NCI-H2227 (cell line): ENCODE measurements around the gene COL4A6.
"Not testable (repeated sequence)": the region's sequence is repeated elsewhere in the genome, so short reads cannot be mapped to it uniquely, and the experiment has no call there.

Source experiments
- DNase-seq: peaks from one replicate; lab custom pipeline; 2025; ENCODE audit not compliant: unreplicated experiment; lab: John Stamatoyannopoulos, UW

COL4A6 gene

DNA sequence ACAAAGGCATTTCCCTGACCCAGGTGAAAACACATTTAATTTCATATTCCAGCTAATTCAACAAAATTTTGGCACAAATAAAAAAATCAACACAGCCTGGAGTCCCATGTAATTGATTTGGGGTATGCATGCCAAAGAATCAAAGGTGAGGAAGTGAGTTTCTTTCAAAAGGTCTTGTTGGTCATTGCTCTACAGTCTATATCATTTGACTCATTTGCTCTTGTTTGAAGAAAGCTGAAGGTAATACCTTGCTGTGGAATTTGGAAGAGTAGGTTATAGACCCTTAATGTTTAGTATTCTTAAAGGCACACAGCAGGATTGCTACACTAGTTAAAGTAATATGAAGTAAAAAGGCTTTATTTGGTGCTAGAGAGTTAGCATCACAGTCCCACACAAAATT lies 25.4 kb downstream of the COL4A6 start:
- DNase-seq = no peak

GRCh38 chrX:108399418-108400165 lies 38.6 kb downstream of the COL4A6 start:
- DNase-seq = no peak

DNA sequence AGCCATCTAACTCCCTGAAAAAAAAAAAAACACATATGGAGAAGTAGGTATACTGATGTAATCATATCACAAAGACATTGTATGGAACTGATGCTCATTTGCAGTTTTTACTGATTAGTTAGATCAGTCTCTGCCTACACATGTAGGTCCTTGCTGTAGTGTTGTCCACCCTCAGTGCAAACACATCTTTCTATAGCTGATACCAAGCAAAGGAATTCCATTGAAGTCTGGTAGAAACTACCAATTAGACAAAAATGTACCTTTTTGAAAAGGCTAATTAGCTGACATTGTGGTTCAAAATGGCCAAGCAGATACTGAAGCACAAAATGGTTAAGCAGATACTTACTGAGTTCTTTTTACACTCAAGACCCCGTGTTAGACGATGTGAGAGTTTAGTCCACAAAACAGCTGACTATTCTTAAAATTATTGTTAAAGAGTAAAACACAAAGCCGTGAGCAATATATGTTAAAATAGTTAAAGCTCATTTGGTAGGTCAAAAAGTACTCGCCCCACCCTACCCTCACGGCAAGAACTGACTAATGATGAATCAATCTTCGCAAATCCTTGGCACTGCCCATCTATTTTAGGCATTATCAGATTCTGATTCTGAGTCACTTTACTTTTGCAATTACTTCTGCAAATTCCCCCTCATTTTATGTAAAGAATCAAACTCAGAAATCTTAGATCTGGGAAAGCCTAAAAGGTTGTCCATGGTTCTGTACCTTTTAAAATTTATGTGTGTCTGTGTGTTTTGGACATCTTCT lies 40.4 kb downstream of the COL4A6 start:
- no peak for DNase-seq

DNA sequence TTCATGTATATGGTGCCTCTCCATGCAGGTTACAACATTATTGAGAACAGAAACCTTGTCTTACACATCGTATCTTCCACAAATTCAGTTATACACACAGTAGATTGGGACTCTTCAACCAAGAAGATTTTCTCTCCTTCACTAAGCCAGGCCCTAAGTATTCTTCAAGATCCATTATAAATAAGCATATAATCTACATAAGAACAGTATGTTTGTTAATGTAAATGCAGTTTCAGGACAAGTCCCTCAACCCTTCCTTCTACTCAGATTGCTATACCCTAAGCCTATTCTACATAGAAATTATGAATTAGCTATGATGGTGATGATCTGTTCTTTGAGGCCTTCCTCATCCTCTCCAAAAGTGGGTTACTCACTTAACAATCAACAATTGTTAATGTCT lies 41.2 kb downstream of the COL4A6 start:
- DNase-seq = no peak

DNA sequence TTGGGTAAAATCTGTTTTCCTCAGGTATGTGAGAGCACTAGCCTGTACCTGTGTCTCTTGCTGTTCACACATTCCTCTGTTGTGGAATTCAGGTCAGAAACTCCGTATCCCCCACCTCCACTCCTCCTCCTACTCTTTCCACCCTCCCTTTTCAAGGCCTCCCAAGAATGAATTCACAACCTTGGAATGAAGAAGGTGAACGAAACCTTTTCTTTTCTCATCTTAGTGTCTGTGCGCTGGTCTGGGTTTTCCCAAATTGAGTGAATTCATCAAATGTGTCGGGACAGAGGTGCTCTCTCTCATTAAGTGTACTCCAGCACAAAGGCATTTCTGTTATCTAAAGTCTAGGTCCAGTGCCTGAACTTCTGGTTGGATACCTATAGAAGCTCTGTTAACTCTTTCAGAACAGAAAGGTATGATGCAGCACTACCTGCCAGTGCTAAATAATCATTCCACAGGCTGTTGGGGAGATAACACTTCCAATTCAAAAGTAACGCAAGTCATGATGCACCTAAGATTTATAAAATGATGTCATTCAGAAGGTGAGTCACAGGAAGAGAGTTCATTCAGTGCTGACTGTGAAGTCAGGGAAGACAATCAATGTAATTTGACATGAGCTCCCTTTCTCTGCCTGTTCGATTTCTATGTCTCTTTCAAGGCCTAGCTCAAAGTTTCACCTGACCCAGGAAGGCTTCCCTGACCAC lies 41.9 kb downstream of the COL4A6 start:
- DNase-seq = no peak

DNA sequence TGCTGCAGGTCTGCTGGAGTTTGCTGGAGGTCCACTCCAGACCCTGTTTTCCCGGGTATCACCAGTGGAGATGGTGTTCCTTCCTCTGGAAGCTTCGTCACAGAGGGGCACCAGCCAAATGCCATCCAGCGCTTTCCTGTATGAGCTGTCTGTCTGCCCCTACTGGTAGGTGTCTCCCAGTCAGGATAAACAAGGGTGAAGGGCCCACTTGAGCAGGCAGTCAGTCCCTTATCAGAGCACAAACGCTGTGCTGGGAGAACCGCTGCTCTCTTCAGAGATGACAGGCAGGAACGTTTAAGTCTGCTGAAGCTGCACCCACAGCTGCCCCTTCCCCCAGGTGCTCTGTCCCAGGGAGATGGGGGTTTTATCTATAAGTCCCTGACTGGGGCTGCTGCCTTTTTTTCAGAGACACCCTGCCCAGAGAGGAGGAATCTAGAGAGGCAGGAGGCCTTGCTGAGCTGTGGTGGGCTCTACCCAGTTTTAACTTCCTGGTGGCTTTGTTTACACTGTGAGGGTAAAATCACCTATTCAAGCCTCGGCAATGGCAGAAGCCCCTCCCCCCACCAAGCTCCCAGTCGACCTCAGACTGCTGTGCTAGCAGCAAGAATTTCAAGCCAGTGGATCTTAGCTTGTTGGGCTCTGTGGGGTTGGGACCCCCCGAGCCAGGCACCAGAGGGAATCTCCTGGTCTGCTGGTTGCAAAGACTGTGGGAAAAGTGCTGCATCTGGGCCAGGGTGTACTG lies 47.1 kb downstream of the COL4A6 start:
- not testable (repeated sequence) for DNase-seq

GRCh38 chrX:108384783-108385182 lies 53.4 kb downstream of the COL4A6 start:
- no peak for DNase-seq

GRCh38 chrX:108380222-108380621 lies 58.0 kb downstream of the COL4A6 start:
- DNase-seq = no peak

- not testable (repeated sequence) for DNase-seq
These were observed 61.4 kb downstream of the COL4A6 start for GRCh38 chrX:108376821-108377220.

DNA sequence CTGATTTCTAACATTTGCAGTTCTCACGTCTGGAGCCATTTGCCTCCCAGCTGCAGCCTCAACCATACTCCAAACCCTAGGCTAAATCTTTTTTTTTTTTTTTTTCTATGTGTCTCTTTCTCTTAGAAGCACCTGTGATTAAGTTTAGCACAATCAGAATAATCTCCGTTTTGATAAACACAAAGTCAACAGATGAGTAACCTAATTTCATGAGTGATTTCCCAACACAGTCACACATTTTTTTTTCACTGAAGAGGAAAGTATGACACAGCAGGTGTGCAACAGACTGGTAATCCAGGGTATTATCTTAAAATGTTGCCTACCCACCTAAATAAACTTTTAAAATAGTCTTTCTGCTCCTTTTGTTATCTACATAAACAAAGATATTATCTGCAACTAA lies 62.6 kb downstream of the COL4A6 start:
- DNase-seq = not testable (repeated sequence)

DNA sequence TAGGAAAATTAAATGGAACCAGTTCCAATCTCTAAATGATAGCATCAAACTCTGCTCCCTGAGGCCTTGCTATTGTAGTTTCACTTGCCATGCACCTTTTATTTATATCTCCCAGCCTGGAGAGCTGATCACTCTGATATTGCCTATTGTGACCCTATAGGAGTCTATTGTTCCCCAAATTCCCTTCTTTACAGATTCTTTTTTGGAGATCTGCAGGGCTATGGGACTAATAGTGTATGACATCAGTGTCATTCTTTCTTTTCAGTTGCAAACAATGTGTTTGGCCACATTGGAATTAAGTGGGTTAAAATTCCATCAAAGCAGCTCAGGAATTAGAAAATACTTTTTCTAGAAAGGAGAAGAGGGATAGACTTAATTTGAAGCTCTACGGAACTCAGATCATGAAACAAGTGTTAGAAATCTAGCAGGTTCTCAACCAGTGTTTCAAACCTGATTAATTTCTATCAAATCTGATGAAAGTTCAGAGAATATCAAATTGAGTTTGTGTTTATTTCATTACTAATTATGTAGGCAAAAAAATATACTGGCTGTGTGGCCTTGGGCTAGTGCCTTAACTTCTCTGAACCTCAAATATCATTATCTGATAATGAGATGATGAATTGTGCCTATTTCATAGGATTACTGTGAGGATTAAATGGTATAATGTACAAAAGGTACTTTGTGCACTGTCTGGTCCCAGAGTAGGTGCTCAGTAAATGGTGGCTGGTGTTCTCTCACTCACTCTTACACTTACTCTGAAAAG lies 71.4 kb downstream of the COL4A6 start:
- DNase-seq = no peak

GRCh38 chrX:108362026-108362425 lies 76.2 kb downstream of the COL4A6 start:
- no peak for DNase-seq

DNA sequence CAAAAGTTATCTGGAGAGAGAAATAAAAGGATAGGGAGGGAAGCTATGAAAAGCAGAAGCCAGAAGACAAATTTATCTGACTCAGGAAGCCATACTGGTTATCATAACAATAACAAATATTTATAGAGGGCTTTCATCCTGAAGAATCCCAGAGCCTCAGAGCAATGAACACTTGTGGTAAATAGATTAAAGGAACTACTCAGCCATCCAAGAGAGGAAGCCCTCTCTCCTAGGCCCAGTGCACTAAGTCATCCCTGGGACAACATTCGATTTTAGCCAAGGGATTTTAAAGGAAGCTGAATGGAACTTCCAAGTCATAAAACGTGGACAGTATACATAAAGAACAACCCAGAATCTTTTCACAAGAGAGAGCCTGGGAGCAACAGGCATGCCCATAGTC lies 76.9 kb downstream of the COL4A6 start:
- no peak for DNase-seq

DNA sequence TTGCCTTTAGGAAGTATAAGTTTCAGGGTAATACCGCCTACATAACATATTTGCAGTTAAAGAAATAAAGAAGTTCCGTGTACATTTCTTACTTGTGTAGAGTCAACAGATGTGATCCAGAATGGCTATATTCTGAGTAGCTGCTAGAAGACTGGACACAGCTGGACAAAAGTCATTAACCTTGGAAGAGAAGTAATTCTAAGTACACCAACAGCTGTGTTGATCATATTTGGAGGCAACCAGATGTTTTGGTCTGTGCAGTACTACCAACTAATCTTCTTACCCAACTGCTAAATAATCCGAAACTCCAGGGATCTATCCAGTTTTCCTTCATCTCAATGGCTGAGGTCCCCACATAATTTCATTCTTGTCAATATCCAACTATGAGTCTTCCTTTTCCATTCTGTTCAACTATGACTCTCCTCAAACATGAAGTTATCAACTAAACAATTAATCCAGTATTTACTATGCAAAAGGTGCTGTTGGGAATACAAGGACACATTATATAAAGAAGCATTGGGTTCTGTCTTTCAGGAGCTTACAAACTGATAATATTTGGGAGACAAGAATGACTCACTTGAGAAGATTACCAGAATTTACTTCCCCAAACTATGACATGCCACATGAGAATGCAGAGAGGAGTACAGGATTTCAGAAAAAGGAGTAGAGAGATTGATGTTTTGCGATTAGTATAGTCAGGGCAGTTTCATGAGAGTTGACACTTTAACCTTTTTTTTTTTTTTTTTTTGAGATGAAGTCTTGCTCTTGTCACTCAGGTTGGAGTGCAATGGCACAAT lies 78.2 kb downstream of the COL4A6 start:
- DNase-seq = no peak

GRCh38 chrX:108353452-108353851 lies 84.8 kb downstream of the COL4A6 start:
- DNase-seq = no peak

DNA sequence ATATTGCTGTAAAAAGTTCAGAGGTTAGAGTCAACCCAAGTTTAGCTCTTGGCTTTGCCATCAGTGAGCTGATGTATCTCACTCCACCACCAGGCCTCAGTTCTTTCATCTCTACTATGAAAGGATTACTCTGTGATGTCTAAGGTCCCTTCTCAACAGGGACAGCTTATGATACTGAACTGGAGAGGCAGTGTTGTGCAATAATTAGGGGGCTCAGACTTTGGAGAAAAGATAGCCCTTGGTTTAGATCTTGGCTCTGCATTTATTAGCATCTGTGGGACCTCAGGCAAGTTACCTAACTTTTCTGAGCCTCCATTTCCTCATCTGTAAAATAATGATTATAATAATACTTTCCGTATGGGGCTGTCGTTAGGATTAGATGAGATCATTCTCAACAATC lies 89.0 kb downstream of the COL4A6 start:
- DNase-seq = no peak

DNA sequence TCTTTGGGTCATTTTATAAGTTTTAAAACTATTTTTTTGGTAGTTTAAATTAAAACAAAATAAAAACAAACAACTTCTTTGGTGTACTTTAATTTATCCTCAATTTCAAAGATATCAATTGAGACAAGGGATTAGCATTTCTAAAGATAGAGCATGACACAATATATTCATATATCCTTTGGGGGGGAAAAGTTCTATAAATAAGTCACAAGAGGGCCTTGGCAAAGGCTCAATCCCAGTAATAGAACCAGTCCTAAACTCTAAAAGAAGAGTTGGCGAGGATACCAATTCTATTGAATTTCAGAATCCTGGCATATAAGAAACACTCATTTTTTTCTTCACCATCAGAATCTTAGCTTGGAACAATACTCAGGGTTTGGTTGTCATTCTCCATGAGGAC lies 89.7 kb downstream of the COL4A6 start:
- no peak for DNase-seq

GRCh38 chrX:108347800-108348199 lies 90.4 kb downstream of the COL4A6 start:
- no peak for DNase-seq

DNA sequence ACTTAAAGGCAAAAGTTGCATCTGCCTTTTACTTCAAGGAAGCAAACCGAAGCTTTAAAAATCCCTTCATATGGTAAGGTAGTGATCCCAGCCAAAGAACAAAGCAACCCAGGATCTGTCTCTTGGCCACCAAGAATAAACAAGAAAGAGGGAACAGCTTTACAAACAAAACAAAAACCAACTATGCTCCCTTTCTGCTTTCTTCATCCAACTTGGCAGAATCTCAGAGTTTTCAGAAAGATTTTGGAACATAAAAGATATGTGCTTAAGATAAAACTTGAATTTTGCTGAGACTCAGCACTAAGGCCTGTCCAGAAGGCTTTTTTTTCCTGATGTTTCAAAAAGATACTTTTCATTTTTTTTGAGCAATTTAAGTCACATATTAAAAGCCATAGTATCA lies 94.0 kb downstream of the COL4A6 start:
- no peak for DNase-seq

- no peak for DNase-seq
These were observed 96.3 kb downstream of the COL4A6 start for GRCh38 chrX:108341947-108342346.
